ENCODE measurements around the gene ZFYVE28.
A peak's percentile ranks its signal among the peaks of the same experiment; 100 is the strongest.

Gene ZFYVE28

GRCh38 chr4:2297606-2298531 is 120.6 kb downstream of the ZFYVE28 start:
- Histone ChIP-seq H3K27me3 (ENCODE audit: control insufficient read depth, low read length) (0 out of 2 replicates have a peak, but pooled peaks cover 2% of the 10 kb centered on the region), H3K27ac (ENCODE audit: low read depth, low read length) (no peak overlapping the region), H3K4me3 (ENCODE audit: low read length) (no peak overlapping the region), H3K36me3 (ENCODE audit: control insufficient read depth, low read length) (no peaks in the 10 kb centered on the region), H3K4me1 (ENCODE audit: control insufficient read depth, low read length) (peaks cover 17% of the 10 kb centered on the region), H3K9me2 (replicated peaks; ENCODE audit: control insufficient read depth, low read length) (no peaks in the 10 kb centered on the region), H4K20me1 (ENCODE audit: control insufficient read depth, insufficient read depth, low read depth, low read length) (no peaks in the 10 kb centered on the region), H3K9me3 (ENCODE audit: control insufficient read depth, insufficient read depth, low read length) (no peaks in the 10 kb centered on the region), H3K4me2 (ENCODE audit: low read length) (peak overlapping the region; percentile 15; the same call in 1 of the 2 replicates), H3K79me2 (ENCODE audit: control insufficient read depth, low read length) (no peaks in the 10 kb centered on the region), H3F3A (ENCODE audit: control insufficient read depth, insufficient read depth) (no peaks in the 10 kb centered on the region)
- TF ChIP-seq CTCF (IDR thresholded peaks at IDR 0.05; ENCODE audit: low read depth, low read length, poor library complexity, severe bottlenecking) (no peak), EZH2phosphoT487 (IDR thresholded peaks at IDR 0.05; ENCODE audit: borderline replicate concordance, low read length) (no peak)

GRCh38 chr4:2296631-2297601 is 121.5 kb downstream of the ZFYVE28 start:
- Histone ChIP-seq H3K9me2 (replicated peaks; ENCODE audit: control insufficient read depth, low read length) (no peaks in the 10 kb centered on the region), H4K20me1 (ENCODE audit: control insufficient read depth, insufficient read depth, low read depth, low read length) (no peaks in the 10 kb centered on the region), H3K4me2 (ENCODE audit: low read length) (no peak overlapping the region), H3K27ac (ENCODE audit: low read depth, low read length) (no peak overlapping the region), H3F3A (ENCODE audit: control insufficient read depth, insufficient read depth) (no peaks in the 10 kb centered on the region), H3K4me3 (ENCODE audit: low read length) (no peak overlapping the region), H3K4me1 (ENCODE audit: control insufficient read depth, low read length) (peaks cover 17% of the 10 kb centered on the region), H3K9me3 (ENCODE audit: control insufficient read depth, insufficient read depth, low read length) (no peaks in the 10 kb centered on the region), H3K36me3 (ENCODE audit: control insufficient read depth, low read length) (no peaks in the 10 kb centered on the region), H3K79me2 (ENCODE audit: control insufficient read depth, low read length) (no peaks in the 10 kb centered on the region), H3K27me3 (ENCODE audit: control insufficient read depth, low read length) (0 out of 2 replicates have a peak, but pooled peaks cover 2% of the 10 kb centered on the region)
- no peak for TF ChIP-seq CTCF (IDR thresholded peaks at IDR 0.05; ENCODE audit: low read depth, low read length, poor library complexity, severe bottlenecking)
- no peak for TF ChIP-seq EZH2phosphoT487 (IDR thresholded peaks at IDR 0.05; ENCODE audit: borderline replicate concordance, low read length)

GRCh38 chr4:2295900-2296442 is 122.5 kb downstream of the ZFYVE28 start:
- Histone ChIP-seq H3K9me2 (replicated peaks; ENCODE audit: control insufficient read depth, low read length) (no peaks in the 10 kb centered on the region), H3K27ac (ENCODE audit: low read depth, low read length) (no peak overlapping the region), H3K9me3 (ENCODE audit: control insufficient read depth, insufficient read depth, low read length) (no peaks in the 10 kb centered on the region), H4K20me1 (ENCODE audit: control insufficient read depth, insufficient read depth, low read depth, low read length) (no peaks in the 10 kb centered on the region), H3K27me3 (ENCODE audit: control insufficient read depth, low read length) (0 out of 2 replicates have a peak, but pooled peaks cover 2% of the 10 kb centered on the region), H3K36me3 (ENCODE audit: control insufficient read depth, low read length) (no peaks in the 10 kb centered on the region), H3K4me2 (ENCODE audit: low read length) (no peak overlapping the region), H3F3A (ENCODE audit: control insufficient read depth, insufficient read depth) (no peaks in the 10 kb centered on the region), H3K79me2 (ENCODE audit: control insufficient read depth, low read length) (no peaks in the 10 kb centered on the region), H3K4me3 (ENCODE audit: low read length) (no peak overlapping the region), H3K4me1 (ENCODE audit: control insufficient read depth, low read length) (peaks cover 23% of the 10 kb centered on the region)
- no peak for TF ChIP-seq EZH2phosphoT487 (IDR thresholded peaks at IDR 0.05; ENCODE audit: borderline replicate concordance, low read length)
- no peak for TF ChIP-seq CTCF (IDR thresholded peaks at IDR 0.05; ENCODE audit: low read depth, low read length, poor library complexity, severe bottlenecking)
